Ascending aorta (tissue), 2 donors: ENCODE results near the gene CATSPER1. TPM values are rescaled to one million over a fixed set of nuclear protein-coding genes. Genes with fewer than 3 reads are reported as not detected.

Source experiments
- DNase-seq, 2 donors: peaks; one replicate each; pipeline ENCODE4 v3.0.0-alpha.2; 2019; ENCODE audit warnings: low spot score in 2 of 2
- H3K27ac ChIP-seq, 2 donors: fragments of 200-600 bp; sonication (generic); one replicate each; pipeline ENCODE4 v1.5.1; 2016 to 2017; ENCODE audit warnings: mild to moderate bottlenecking in 1 of 2
- H3K27me3 ChIP-seq: fragments of 200-600 bp; sonication (generic); one replicate; pipeline ENCODE4 v1.5.1; 2017
- H3K36me3 ChIP-seq, 2 donors: fragments of 200-600 bp; sonication (generic); one replicate each; pipeline ENCODE4 v1.5.1; 2016
- H3K4me1 ChIP-seq, 2 donors: fragments of 200-600 bp; sonication (generic); one replicate each; pipeline ENCODE4 v1.5.1; 2016 to 2017; ENCODE audit warnings: mild to moderate bottlenecking in 1 of 2
- H3K4me3 ChIP-seq, 2 donors: fragments of 200-600 bp; sonication (generic); one replicate each; pipeline ENCODE4 v1.5.1; 2016 to 2017; ENCODE audit warnings: mild to moderate bottlenecking in 1 of 2
- H3K9me3 ChIP-seq, 2 donors: fragments of 200-600 bp; sonication (generic); one replicate each; pipeline ENCODE4 v1.5.1; 2016
- intact Hi-C: fragments of 100-400 bp; cut with DNase I; formaldehyde crosslinking; loops from one replicate; pipeline ENCODE4 v1.15.1; 2023
- total RNA-seq: library from RNA; depleted of rRNA; stranded (reverse); fragments of >200 nt; gene quantifications from one replicate; pipeline ENCODE4 v1.1.0, GENCODE V29; 2016
- TF ChIP-seq, protein P1 (sequence below), 3 experiments: fragments of 200-600 bp in 2 of 3; fragments of 450-650 bp in 1 of 3; sonication (generic) in 2 of 3; IDR thresholded peaks; one replicate each; pipeline ENCODE4 v1.5.1; 2016 to 2019; ENCODE audit warnings: antibody characterized with exemption in 3 of 3, mild to moderate bottlenecking in 1 of 3, moderate library complexity in 1 of 3

The CATSPER1 gene
- total RNA-seq, 1 donor from 2014 or later: not detected

DNA sequence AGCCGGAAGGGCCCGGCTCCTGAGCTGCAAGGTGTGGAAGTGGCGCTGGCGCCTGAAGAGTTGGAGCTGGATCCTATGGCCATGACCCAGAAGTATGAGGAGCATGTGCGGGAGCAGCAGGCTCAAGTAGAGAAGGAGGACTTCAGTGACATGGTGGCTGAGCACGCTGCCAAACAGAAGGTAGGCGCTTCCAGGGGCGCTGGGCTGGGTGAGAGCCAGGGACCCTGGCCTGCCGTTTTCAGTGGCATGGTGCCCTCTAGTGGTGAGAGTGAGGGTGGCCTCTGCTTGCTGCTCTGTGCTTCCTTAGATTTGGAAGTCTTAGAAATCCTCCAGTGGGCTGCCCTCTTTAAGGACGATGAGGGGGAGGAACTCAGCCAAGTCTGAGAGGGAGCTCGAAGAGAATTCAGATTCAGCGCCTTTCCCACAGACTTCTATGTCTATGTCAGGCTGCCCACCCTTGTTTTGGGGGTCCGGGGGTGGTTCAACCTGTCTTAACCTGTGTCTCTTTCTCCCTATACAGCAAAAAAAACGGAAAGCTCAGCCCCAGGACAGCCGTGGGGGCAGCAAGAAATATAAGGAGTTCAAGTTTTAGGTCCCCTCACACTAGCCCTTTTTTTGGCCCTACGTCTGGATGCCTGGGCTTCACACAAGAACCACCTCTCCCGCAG lies 42.0 kb upstream of the CATSPER1 start:
- H3K27ac ChIP-seq: peak overlapping the region; percentile 97
- peaks cover 4 to 22% of the 10 kb centered on the region in 2 donors for H3K4me1 ChIP-seq
- H3K36me3 ChIP-seq: peaks cover 36 to 44% of the 10 kb centered on the region in 2 donors
- H3K27me3 ChIP-seq: no peaks in the 10 kb centered on the region
- no peaks in the 10 kb centered on the region for H3K9me3 ChIP-seq
- intact Hi-C loops: loop anchor here (5.0 kb wide), 1 partner anchor 181 kb away; the partner anchor contains the start of gene FIBP
- TF ChIP-seq, protein P1, sequence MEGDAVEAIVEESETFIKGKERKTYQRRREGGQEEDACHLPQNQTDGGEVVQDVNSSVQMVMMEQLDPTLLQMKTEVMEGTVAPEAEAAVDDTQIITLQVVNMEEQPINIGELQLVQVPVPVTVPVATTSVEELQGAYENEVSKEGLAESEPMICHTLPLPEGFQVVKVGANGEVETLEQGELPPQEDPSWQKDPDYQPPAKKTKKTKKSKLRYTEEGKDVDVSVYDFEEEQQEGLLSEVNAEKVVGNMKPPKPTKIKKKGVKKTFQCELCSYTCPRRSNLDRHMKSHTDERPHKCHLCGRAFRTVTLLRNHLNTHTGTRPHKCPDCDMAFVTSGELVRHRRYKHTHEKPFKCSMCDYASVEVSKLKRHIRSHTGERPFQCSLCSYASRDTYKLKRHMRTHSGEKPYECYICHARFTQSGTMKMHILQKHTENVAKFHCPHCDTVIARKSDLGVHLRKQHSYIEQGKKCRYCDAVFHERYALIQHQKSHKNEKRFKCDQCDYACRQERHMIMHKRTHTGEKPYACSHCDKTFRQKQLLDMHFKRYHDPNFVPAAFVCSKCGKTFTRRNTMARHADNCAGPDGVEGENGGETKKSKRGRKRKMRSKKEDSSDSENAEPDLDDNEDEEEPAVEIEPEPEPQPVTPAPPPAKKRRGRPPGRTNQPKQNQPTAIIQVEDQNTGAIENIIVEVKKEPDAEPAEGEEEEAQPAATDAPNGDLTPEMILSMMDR (IDR thresholded peaks at IDR 0.05): peak; percentile 76 to 88 (median 81)
- H3K4me3 ChIP-seq: no peak overlapping the region
- peak in 1 of 2 donors; percentile 83 for DNase-seq

- H3K27ac ChIP-seq: peak overlapping the region; percentile 97
- H3K9me3 ChIP-seq: no peaks in the 10 kb centered on the region
- intact Hi-C loops: loop anchor here (5.0 kb wide), 1 partner anchor 180 kb away; the partner anchor contains the start of gene FIBP
- TF ChIP-seq, protein P1 (IDR thresholded peaks at IDR 0.05): no peak
- DNase-seq: no peak
- H3K4me3 ChIP-seq: no peak overlapping the region
- no peaks in the 10 kb centered on the region for H3K27me3 ChIP-seq
- H3K4me1 ChIP-seq: peaks cover 4 to 22% of the 10 kb centered on the region in 2 donors
- peaks cover 43 to 50% of the 10 kb centered on the region in 2 donors for H3K36me3 ChIP-seq
Observed at GRCh38 chr11:66067640-66068039, 41.4 kb upstream of the CATSPER1 start.

- Histone ChIP-seq H3K27me3 (no peaks in the 10 kb centered on the region), H3K36me3 (peaks cover 49 to 57% of the 10 kb centered on the region in 2 donors), H3K27ac (no peak overlapping the region), H3K4me1 (peaks cover 4 to 19% of the 10 kb centered on the region in 2 donors), H3K9me3 (no peaks in the 10 kb centered on the region), H3K4me3 (no peak overlapping the region)
- intact Hi-C loops: loop anchor here (5.0 kb wide), 1 partner anchor 179 kb away; the partner anchor contains the start of gene FIBP
- DNase-seq: no peak
- TF ChIP-seq, protein P1 (IDR thresholded peaks at IDR 0.05): no peak
Observed at GRCh38 chr11:66066751-66067150, 40.5 kb upstream of the CATSPER1 start.

DNA sequence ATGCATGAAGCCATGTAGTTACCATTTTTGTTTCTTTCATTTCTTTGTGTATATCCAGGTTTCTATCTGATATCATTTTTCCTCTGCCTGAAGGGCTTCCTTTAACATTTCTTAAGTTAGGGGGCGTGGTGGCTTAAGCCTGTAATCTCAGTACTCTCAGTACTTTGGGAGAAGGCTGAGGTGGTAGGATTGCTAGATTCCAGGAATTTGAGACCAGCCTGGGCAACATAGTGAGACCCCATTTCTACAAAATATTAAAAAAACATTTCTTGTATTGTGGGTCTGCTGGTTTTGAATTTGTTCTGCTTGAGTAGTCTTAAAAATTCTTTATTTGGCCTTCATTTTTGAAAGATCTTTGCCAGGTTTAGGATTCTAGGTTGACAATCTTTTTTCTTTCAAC lies 38.3 kb upstream of the CATSPER1 start:
- Histone ChIP-seq H3K27ac (no peak overlapping the region), H3K4me1 (peaks cover 0 to 13% of the 10 kb centered on the region in 2 donors), H3K36me3 (peaks cover 71 to 79% of the 10 kb centered on the region in 2 donors), H3K27me3 (no peaks in the 10 kb centered on the region), H3K9me3 (no peaks in the 10 kb centered on the region), H3K4me3 (no peak overlapping the region)
- no peak for DNase-seq
- TF ChIP-seq, protein P1 (IDR thresholded peaks at IDR 0.05): no peak
- intact Hi-C loops: no loop called here

DNA sequence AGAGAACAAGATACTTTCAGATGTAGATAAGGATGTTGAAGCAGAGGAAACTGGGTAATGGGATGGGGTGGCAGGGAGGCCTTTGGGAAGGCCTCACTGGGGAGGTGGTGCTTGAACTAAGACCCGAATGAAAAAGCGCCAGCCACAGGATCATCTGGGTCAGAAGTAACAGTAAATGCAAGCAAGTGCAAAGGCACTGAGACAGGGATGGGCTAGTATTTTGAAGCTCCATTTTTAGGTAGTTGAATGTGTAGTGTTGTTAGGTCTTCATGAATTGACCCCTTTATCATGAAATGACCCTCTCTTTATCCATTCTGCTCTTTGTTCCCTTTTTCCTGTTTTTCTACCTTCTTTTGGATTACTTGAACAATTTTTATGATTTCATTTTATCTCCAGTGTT lies 37.6 kb upstream of the CATSPER1 start:
- TF ChIP-seq, protein P1 (IDR thresholded peaks at IDR 0.05): no peak
- H3K9me3 ChIP-seq: no peaks in the 10 kb centered on the region
- H3K27ac ChIP-seq: no peak overlapping the region
- DNase-seq: no peak
- peaks cover 0 to 6% of the 10 kb centered on the region in 2 donors for H3K4me1 ChIP-seq
- H3K36me3 ChIP-seq: peaks cover 78 to 86% of the 10 kb centered on the region in 2 donors
- no peak overlapping the region for H3K4me3 ChIP-seq
- no peaks in the 10 kb centered on the region for H3K27me3 ChIP-seq
- intact Hi-C loops: no loop called here
